Gastroesophageal sphincter (tissue), 3 donors: ENCODE data around the gene SLITRK5.

Experiments used
- CTCF ChIP-seq, 4 experiments: fragments of 200-600 bp in 2 of 4; fragments of 450-650 bp in 2 of 4; sonication (generic) in 1 of 4; IDR thresholded peaks; one replicate each; pipeline ENCODE4 v1.5.1; 2017 to 2019; ENCODE audit warnings: antibody characterized with exemption in 4 of 4, mild to moderate bottlenecking in 2 of 4, moderate library complexity in 2 of 4
- POLR2A ChIP-seq, 2 donors: fragments of 450-650 bp; IDR thresholded peaks; one replicate each; pipeline ENCODE4 v1.6.1; 2017; ENCODE audit warnings: antibody characterized with exemption in 2 of 2, mild to moderate bottlenecking in 2 of 2, moderate library complexity in 1 of 2
- POLR2AphosphoS5 ChIP-seq: sonication (generic); formaldehyde crosslinking; IDR thresholded peaks from one replicate; pipeline ENCODE4 v1.6.1; 2017; ENCODE audit warnings: antibody characterized with exemption

- no peak for TF ChIP-seq CTCF (IDR thresholded peaks at IDR 0.05)
- TF ChIP-seq POLR2A (IDR thresholded peaks at IDR 0.05), result no peak
- TF ChIP-seq POLR2AphosphoS5, result no peak
Observed at GRCh38 chr13:87666831-87667230, 4.3 kb upstream of the SLITRK5 start.
